ENCODE results near the gene ACAD8. TPM values are rescaled to one million over a fixed set of nuclear protein-coding genes. Genes with fewer than 3 reads are reported as not detected.

Gene ACAD8
- total RNA-seq (10 to 100 TPM; 25.9 to 30.2 TPM), polyA plus RNA-seq (ENCODE audit: insufficient read length in 2 of 2) (10 to 100 TPM; 43.2 to 53.5 TPM)
- long read RNA-seq, donor 1, transcript ACAD8-201 (11 exons, 2,249 nt) = major isoform, 10 of 10 reads
- long read RNA-seq, donor 1, partial matches to known transcripts = 0 of 10 reads
- long read RNA-seq, donor 1, other reads (novel, unspliced or antisense) = 0 of 10 reads
- long read RNA-seq, donor 2, partial matches to known transcripts = 0 of 2 reads
- long read RNA-seq, donor 2, other reads (novel, unspliced or antisense) = 0 of 2 reads
- long read RNA-seq, donor 3, partial matches to known transcripts = 0 of 4 reads
- long read RNA-seq, donor 3, other reads (novel, unspliced or antisense) = 0 of 4 reads
- long read RNA-seq, donor 4, partial matches to known transcripts = 0 of 5 reads
- long read RNA-seq, donor 4, other reads (novel, unspliced or antisense) = 0 of 5 reads

GRCh38 chr11:134253188-134253993 is at the start of gene ACAD8, which contains the start of gene THYN1:
TSS of gene ACAD8 (plus strand) at chr11:134253568. CDS start at chr11:134253601, 33 bp downstream.
TSS of gene THYN1 (minus strand) at chr11:134253352. CDS start at chr11:134252882, 470 bp downstream.
- Histone ChIP-seq H3K4me3 (ENCODE audit: low read depth, low read length) (peak within 1 kb of the TSS; percentile 82), H3K36me3 (ENCODE audit: control insufficient read depth, insufficient read depth, low read length) (peaks cover 23% of the 10 kb centered on the region), H3K9me3 (ENCODE audit: control insufficient read depth, insufficient read depth, low read length) (no peaks in the 10 kb centered on the region), H3K27me3 (ENCODE audit: control insufficient read depth, insufficient read depth, low read length) (no peaks in the 10 kb centered on the region), H3K27ac (ENCODE audit: low read depth, low read length) (peak within 1 kb of the TSS; percentile 83), H3K4me1 (ENCODE audit: control insufficient read depth, insufficient read depth, low read length) (no peaks in the 10 kb centered on the region)
- DNase-seq (ENCODE audit: low read depth in 4 of 6, low spot score in 6 of 6) = peak; percentile 93 to 99 (median 96)
- WGBS (ENCODE audit: insufficient coverage) = under 1% methylated on average over 62 of the region's 70 CpGs

DNA sequence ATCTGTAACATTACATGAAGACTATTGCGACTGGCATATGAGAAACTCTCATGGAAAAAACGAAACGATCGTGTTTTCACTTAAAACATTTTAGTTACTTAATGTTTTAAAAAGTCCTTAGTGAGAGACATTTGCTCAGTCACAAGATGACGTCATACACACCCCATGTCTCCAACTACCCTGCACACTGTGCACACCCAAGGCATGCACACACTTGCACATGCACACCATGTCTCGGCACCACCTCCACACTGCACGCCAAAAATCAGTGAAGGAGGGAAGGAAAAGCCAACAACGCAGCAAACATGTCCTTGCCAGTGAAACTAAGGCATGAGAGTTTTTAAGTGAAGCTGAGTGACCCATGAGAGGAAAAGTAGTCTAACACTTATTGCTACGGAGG is 47.6 kb upstream of the ACAD8 start:
- no peak overlapping the region for H3K4me3 ChIP-seq (ENCODE audit: low read depth, low read length)
- no peak overlapping the region for H3K27ac ChIP-seq (ENCODE audit: low read depth, low read length)
- DNase-seq (ENCODE audit: low read depth in 4 of 6, low spot score in 6 of 6) = no peak
- H3K9me3 ChIP-seq (ENCODE audit: control insufficient read depth, insufficient read depth, low read length) = no peaks in the 10 kb centered on the region
- H3K36me3 ChIP-seq (ENCODE audit: control insufficient read depth, insufficient read depth, low read length) = peaks cover 35% of the 10 kb centered on the region
- no peaks in the 10 kb centered on the region for H3K27me3 ChIP-seq (ENCODE audit: control insufficient read depth, insufficient read depth, low read length)
- WGBS (ENCODE audit: insufficient coverage) = no CpG with 5 or more reads among the region's 9 CpGs
- H3K4me1 ChIP-seq (ENCODE audit: control insufficient read depth, insufficient read depth, low read length) = no peaks in the 10 kb centered on the region

DNA sequence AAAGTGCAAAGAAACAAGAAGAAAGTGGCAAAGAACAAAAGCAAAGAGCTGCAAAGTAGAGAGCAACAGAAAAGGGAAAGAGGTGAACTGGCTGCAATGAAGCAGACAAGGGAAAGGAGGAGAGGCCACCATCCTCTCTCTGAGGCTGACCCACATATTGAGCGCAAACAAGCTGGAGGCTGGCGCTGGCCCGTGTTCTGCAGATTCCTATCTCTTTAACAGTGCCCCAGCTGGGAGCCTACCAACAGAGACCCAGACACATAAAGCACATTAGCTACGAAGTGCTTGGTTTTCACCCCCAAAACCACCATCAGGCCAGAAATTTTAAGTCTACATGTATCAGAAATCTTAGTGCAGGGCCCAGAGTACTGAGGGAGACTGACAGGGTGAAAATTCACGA is 47.2 kb upstream of the ACAD8 start:
- no peak for DNase-seq (ENCODE audit: low read depth in 4 of 6, low spot score in 6 of 6)
- Histone ChIP-seq H3K4me1 (ENCODE audit: control insufficient read depth, insufficient read depth, low read length) (no peaks in the 10 kb centered on the region), H3K27ac (ENCODE audit: low read depth, low read length) (no peak overlapping the region), H3K4me3 (ENCODE audit: low read depth, low read length) (no peak overlapping the region), H3K27me3 (ENCODE audit: control insufficient read depth, insufficient read depth, low read length) (no peaks in the 10 kb centered on the region), H3K9me3 (ENCODE audit: control insufficient read depth, insufficient read depth, low read length) (no peaks in the 10 kb centered on the region), H3K36me3 (ENCODE audit: control insufficient read depth, insufficient read depth, low read length) (peaks cover 31% of the 10 kb centered on the region)
- WGBS (ENCODE audit: insufficient coverage) = 100% methylated on average over 3 of the region's 5 CpGs

DNA sequence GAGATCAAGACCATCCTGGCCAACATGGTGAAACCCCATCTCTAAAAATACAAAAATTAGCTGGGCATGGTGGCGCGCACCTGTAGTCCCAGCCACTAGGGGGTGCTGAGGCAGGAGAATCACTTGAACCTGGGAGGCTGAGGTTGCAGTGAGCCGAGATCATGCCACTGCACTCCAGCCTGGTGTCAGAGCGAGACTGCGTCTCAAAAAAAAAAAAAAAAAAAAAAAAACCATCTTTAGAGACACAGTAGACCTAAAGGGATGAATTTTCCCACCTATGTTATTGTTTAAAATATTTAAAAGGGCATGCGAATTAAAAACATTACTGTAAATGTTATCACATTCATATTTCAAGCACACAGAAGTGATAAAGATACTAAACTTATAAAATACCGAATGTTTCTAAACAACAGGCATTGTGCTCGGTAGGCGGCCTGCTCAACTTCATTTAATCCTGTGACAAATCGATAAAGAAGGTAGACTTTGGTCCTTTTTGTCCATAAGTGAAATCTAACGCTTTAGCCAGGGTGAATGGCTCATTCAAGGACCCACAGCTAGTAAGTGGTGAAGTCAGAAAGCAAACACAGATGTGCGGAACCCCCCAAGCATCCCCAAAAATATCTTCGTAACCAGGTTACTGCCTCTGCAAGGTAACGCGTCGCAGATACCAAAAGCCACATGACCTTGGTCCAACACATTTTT is 45.7 kb upstream of the ACAD8 start:
- Histone ChIP-seq H3K27me3 (ENCODE audit: control insufficient read depth, insufficient read depth, low read length) (no peaks in the 10 kb centered on the region), H3K9me3 (ENCODE audit: control insufficient read depth, insufficient read depth, low read length) (no peaks in the 10 kb centered on the region), H3K4me3 (ENCODE audit: low read depth, low read length) (no peak overlapping the region), H3K27ac (ENCODE audit: low read depth, low read length) (no peak overlapping the region), H3K36me3 (ENCODE audit: control insufficient read depth, insufficient read depth, low read length) (peaks cover 26% of the 10 kb centered on the region), H3K4me1 (ENCODE audit: control insufficient read depth, insufficient read depth, low read length) (no peaks in the 10 kb centered on the region)
- 88% methylated on average over 5 of the region's 16 CpGs for WGBS (ENCODE audit: insufficient coverage)
- peak in 1 of 6 donors; percentile 5 for DNase-seq (ENCODE audit: low read depth in 4 of 6, low spot score in 6 of 6)

DNA sequence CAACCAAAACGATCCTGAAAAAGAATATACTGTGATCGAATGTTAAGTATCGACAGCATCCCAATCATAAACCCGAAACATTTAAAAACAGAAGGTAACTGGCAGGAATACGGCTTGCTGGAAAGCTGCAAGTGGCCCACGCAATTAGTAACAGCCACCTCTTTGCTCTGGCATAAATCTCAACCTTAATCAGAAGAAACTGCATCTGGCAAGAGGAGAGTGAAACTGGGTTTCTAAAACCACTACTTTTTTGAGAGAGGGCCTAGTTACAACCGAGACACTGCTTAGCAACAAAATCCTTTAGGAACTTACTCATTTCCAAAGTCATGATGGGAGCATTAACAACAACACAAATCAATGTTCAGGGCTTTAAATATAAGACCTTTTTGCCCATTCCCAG is 37.5 kb upstream of the ACAD8 start:
- DNase-seq (ENCODE audit: low read depth in 4 of 6, low spot score in 6 of 6) = no peak
- Histone ChIP-seq H3K27me3 (ENCODE audit: control insufficient read depth, insufficient read depth, low read length) (no peaks in the 10 kb centered on the region), H3K36me3 (ENCODE audit: control insufficient read depth, insufficient read depth, low read length) (peaks cover 21% of the 10 kb centered on the region), H3K4me3 (ENCODE audit: low read depth, low read length) (no peak overlapping the region), H3K4me1 (ENCODE audit: control insufficient read depth, insufficient read depth, low read length) (no peaks in the 10 kb centered on the region), H3K27ac (ENCODE audit: low read depth, low read length) (no peak overlapping the region), H3K9me3 (ENCODE audit: control insufficient read depth, insufficient read depth, low read length) (no peaks in the 10 kb centered on the region)
- WGBS (ENCODE audit: insufficient coverage) = 92% methylated on average over 7 of the region's 7 CpGs

GRCh38 chr11:134216816-134217215 is 36.6 kb upstream of the ACAD8 start:
- no CpG with 5 or more reads among the region's 3 CpGs for WGBS (ENCODE audit: insufficient coverage)
- peaks cover 21% of the 10 kb centered on the region for H3K36me3 ChIP-seq (ENCODE audit: control insufficient read depth, insufficient read depth, low read length)
- no peaks in the 10 kb centered on the region for H3K4me1 ChIP-seq (ENCODE audit: control insufficient read depth, insufficient read depth, low read length)

DNA sequence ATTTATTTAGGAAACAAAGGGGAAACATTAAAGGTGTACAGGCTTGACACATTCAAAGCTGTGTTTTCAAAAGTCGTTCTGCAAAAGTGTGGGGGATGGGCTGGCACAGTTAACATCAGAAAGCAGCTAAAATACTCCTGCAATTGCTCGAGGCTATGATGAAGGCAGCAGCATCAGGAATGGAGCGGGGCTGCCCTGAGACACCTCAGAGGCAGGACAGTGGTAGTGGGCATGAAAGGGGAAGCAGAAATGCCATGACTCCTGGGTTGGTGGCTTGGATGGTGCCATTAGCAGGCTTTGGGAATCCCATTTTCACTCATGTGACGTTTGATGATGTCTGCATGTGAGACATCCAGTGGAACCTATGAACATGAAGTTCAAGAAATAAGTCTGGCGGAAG is 30.2 kb upstream of the ACAD8 start:
- peaks cover 14% of the 10 kb centered on the region for H3K36me3 ChIP-seq (ENCODE audit: control insufficient read depth, insufficient read depth, low read length)
- H3K9me3 ChIP-seq (ENCODE audit: control insufficient read depth, insufficient read depth, low read length) = no peaks in the 10 kb centered on the region
- H3K27ac ChIP-seq (ENCODE audit: low read depth, low read length) = no peak overlapping the region
- H3K4me3 ChIP-seq (ENCODE audit: low read depth, low read length) = peak overlapping the region; percentile 85
- DNase-seq (ENCODE audit: low read depth in 4 of 6, low spot score in 6 of 6) = peak in 1 of 6 donors; percentile 2
- no peaks in the 10 kb centered on the region for H3K27me3 ChIP-seq (ENCODE audit: control insufficient read depth, insufficient read depth, low read length)
- WGBS (ENCODE audit: insufficient coverage) = 2% methylated on average over 4 of the region's 5 CpGs
- H3K4me1 ChIP-seq (ENCODE audit: control insufficient read depth, insufficient read depth, low read length) = peaks cover 22% of the 10 kb centered on the region

More at GRCh38 chr11:134216816-134217215, 36.6 kb upstream of the ACAD8 start:
- no peak overlapping the region for H3K4me3 ChIP-seq (ENCODE audit: low read depth, low read length)
- no peak overlapping the region for H3K27ac ChIP-seq (ENCODE audit: low read depth, low read length)
- no peaks in the 10 kb centered on the region for H3K9me3 ChIP-seq (ENCODE audit: control insufficient read depth, insufficient read depth, low read length)
- no peak for DNase-seq (ENCODE audit: low read depth in 4 of 6, low spot score in 6 of 6)
- no peaks in the 10 kb centered on the region for H3K27me3 ChIP-seq (ENCODE audit: control insufficient read depth, insufficient read depth, low read length)

- Histone ChIP-seq H3K4me1 (ENCODE audit: control insufficient read depth, insufficient read depth, low read length) (peaks cover 22% of the 10 kb centered on the region), H3K27ac (ENCODE audit: low read depth, low read length) (peak within 1 kb of the TSS; percentile 94), H3K27me3 (ENCODE audit: control insufficient read depth, insufficient read depth, low read length) (no peaks in the 10 kb centered on the region), H3K4me3 (ENCODE audit: low read depth, low read length) (peak within 1 kb of the TSS; percentile 85), H3K9me3 (ENCODE audit: control insufficient read depth, insufficient read depth, low read length) (no peaks in the 10 kb centered on the region), H3K36me3 (ENCODE audit: control insufficient read depth, insufficient read depth, low read length) (peaks cover 10% of the 10 kb centered on the region)
- peak; percentile 92 to 99 (median 94) for DNase-seq (ENCODE audit: low read depth in 4 of 6, low spot score in 6 of 6)
- WGBS (ENCODE audit: insufficient coverage) = under 1% methylated on average over 89 of the region's 89 CpGs
Observed at GRCh38 chr11:134223836-134224709, 29.3 kb upstream of the ACAD8 start, which contains the start of the genes NCAPD3 and VPS26B. TSS of gene NCAPD3 (minus strand) at chr11:134223967. CDS start at chr11:134223926, 41 bp downstream. TSS of gene VPS26B (plus strand) at chr11:134224671. CDS start at chr11:134225123, 452 bp downstream.

All from spinal cord (tissue), 10 donors.